HEK293T (cell line): ENCODE measurements around the gene KCMF1.

Source experiments
- CTCF ChIA-PET: fragments of 350-600 bp; formaldehyde crosslinking; extraction: SDS; loops from one replicate; lab custom pipeline; 2021; ENCODE audit warnings: antibody characterized with exemption, inconsistent platforms; lab: Yijun Ruan, JAX
- POLR2A ChIA-PET: fragments of 350-600 bp; formaldehyde crosslinking; extraction: SDS; loops from one replicate; lab custom pipeline; 2020; ENCODE audit warnings: antibody characterized with exemption, inconsistent platforms; lab: Yijun Ruan, JAX
- DNase-seq: peaks from one replicate; pipeline ENCODE4 v3.0.0; 2012; ENCODE audit warnings: mixed read lengths; ENCODE audit errors: extremely low spot score
- ARNT ChIP-seq: fragments of 450-650 bp; IDR thresholded peaks from 2 replicates; pipeline ENCODE4 v1.6.1; 2017; ENCODE audit warnings: mild to moderate bottlenecking
- BHLHE40 ChIP-seq: fragments of 450-650 bp; IDR thresholded peaks from 2 replicates; pipeline ENCODE4 v1.6.1; 2016; ENCODE audit warnings: mild to moderate bottlenecking, moderate library complexity, borderline replicate concordance
- CTBP1 ChIP-seq: fragments of 450-650 bp; IDR thresholded peaks from 2 replicates; pipeline ENCODE4 v1.6.1; 2016; ENCODE audit warnings: borderline replicate concordance
- ELF4 ChIP-seq: fragments of 450-650 bp; IDR thresholded peaks from 2 replicates; pipeline ENCODE4 v1.6.1; 2017; ENCODE audit warnings: antibody characterized with exemption
- FOXA1 ChIP-seq: fragments of 450-650 bp; IDR thresholded peaks from 2 replicates; pipeline ENCODE4 v1.6.1; 2016; ENCODE audit warnings: mild to moderate bottlenecking
- FOXK2 ChIP-seq: fragments of 450-650 bp; IDR thresholded peaks from 2 replicates; pipeline ENCODE4 v1.6.1; 2016; ENCODE audit warnings: mild to moderate bottlenecking
- FOXM1 ChIP-seq: fragments of 450-650 bp; IDR thresholded peaks from 2 replicates; pipeline ENCODE4 v1.6.1; 2017; ENCODE audit warnings: mild to moderate bottlenecking, borderline replicate concordance
- HDGF ChIP-seq: fragments of 450-650 bp; IDR thresholded peaks from 2 replicates; pipeline ENCODE4 v1.6.1; 2017; ENCODE audit warnings: antibody characterized with exemption, borderline replicate concordance
- L3MBTL2 ChIP-seq: fragments of 450-650 bp; conservative IDR thresholded peaks from 2 replicates; pipeline ENCODE4 v1.6.1; 2016; ENCODE audit warnings: mild to moderate bottlenecking
- LEF1 ChIP-seq: fragments of 450-650 bp; IDR thresholded peaks from 2 replicates; pipeline ENCODE4 v1.6.1; 2017; ENCODE audit warnings: mild to moderate bottlenecking, borderline replicate concordance
- NFRKB ChIP-seq: fragments of 450-650 bp; IDR thresholded peaks from 2 replicates; pipeline ENCODE4 v1.6.1; 2016; ENCODE audit warnings: mild to moderate bottlenecking, moderate library complexity
- PKNOX1 ChIP-seq: fragments of 450-650 bp; IDR thresholded peaks from 2 replicates; pipeline ENCODE4 v1.6.1; 2016
- SP1 ChIP-seq: fragments of 450-650 bp; IDR thresholded peaks from 2 replicates; pipeline ENCODE4 v1.6.1; 2017
- SUZ12 ChIP-seq: fragments of 450-650 bp; IDR thresholded peaks from 2 replicates; pipeline ENCODE4 v1.6.1; 2016; ENCODE audit warnings: mild to moderate bottlenecking
- TARDBP ChIP-seq: fragments of 450-650 bp; IDR thresholded peaks from 2 replicates; pipeline ENCODE4 v1.6.1; 2016
- ZNF384 ChIP-seq: fragments of 450-650 bp; IDR thresholded peaks from 2 replicates; pipeline ENCODE4 v1.6.1; 2016

KCMF1 gene

GRCh38 chr2:84958135-84959059 is 12.6 kb upstream of the KCMF1 start:
- peak; percentile 37 for DNase-seq
- ChIA-PET CTCF (interaction anchor here (0.5 to 2.4 kb wide), 4 partner anchors 19 to 59 kb away, joined by 3 to 12 read pairs (median 4); no protein-coding TSS in a partner anchor), POLR2A (interaction anchor here (0.6 to 2.7 kb wide), 6 partner anchors 12 to 200 kb away, joined by 3 to 11 read pairs (median 4); partner anchors contain the start of gene KCMF1)
- TF ChIP-seq BHLHE40, result no peak
- TF ChIP-seq FOXA1, result no peak
- peak; percentile 11; the same call in 1 of the 2 replicates for TF ChIP-seq CTBP1
- TF ChIP-seq ARNT, result no peak
- no peak for TF ChIP-seq NFRKB
- no peak for TF ChIP-seq TARDBP
- TF ChIP-seq LEF1, result no peak
- TF ChIP-seq ZNF384, result no peak

GRCh38 chr2:84959095-84959565 is 11.8 kb upstream of the KCMF1 start:
- POLR2A ChIA-PET, result interaction anchor here (0.8 to 2.7 kb wide), 4 partner anchors 12 to 33 kb away, joined by 3 to 11 read pairs (median 6); partner anchors contain the start of gene KCMF1
- no peak for DNase-seq
- CTCF ChIA-PET, result interaction anchor here (0.5 to 2.4 kb wide), 3 partner anchors 18 to 58 kb away, joined by 3 to 12 read pairs (median 4); no protein-coding TSS in a partner anchor
- TF ChIP-seq TARDBP (no peak), L3MBTL2 (no peak), FOXM1 (no peak), ELF4 (no peak), SUZ12 (no peak), SP1 (no peak), FOXA1 (no peak), ARNT (no peak), HDGF (no peak), FOXK2 (no peak), BHLHE40 (no peak), NFRKB (no peak)

GRCh38 chr2:84959566-84960506 is 11.1 kb upstream of the KCMF1 start:
- CTCF ChIA-PET, result interaction anchor here (0.5 to 2.4 kb wide), 3 partner anchors 34 to 325 kb away, joined by 3 to 12 read pairs (median 3); no protein-coding TSS in a partner anchor
- no peak for TF ChIP-seq FOXM1
- peak; percentile 54; the same call in 1 of the 2 replicates for TF ChIP-seq ZNF384
- no peak for TF ChIP-seq TARDBP
- TF ChIP-seq FOXK2, result no peak
- POLR2A ChIA-PET, result interaction anchor here (2.7 kb wide), 2 partner anchors 11 to 33 kb away, joined by 7 to 11 read pairs; partner anchors contain the start of gene KCMF1
- no peak for DNase-seq

GRCh38 chr2:84962917-84963316 is 8.0 kb upstream of the KCMF1 start:
- ChIA-PET CTCF (no interaction called here), POLR2A (no interaction called here)
- no peak for DNase-seq

GRCh38 chr2:84963323-84963691 is 7.7 kb upstream of the KCMF1 start:
- no peak for DNase-seq
- ChIA-PET POLR2A (no interaction called here), CTCF (no interaction called here)
- TF ChIP-seq NFRKB (no peak), CTBP1 (no peak), FOXK2 (no peak), FOXA1 (no peak)

More at GRCh38 chr2:84962917-84963316, 8.0 kb upstream of the KCMF1 start:
- no peak for TF ChIP-seq ARNT
- no peak for TF ChIP-seq FOXA1
- TF ChIP-seq FOXK2, result no peak
- no peak for TF ChIP-seq L3MBTL2

- TF ChIP-seq LEF1 (no peak), ELF4 (no peak), ARNT (no peak), HDGF (no peak), SP1 (no peak), TARDBP (no peak), FOXM1 (no peak), FOXK2 (no peak), CTBP1 (no peak), FOXA1 (no peak), ZNF384 (no peak), BHLHE40 (no peak), L3MBTL2 (no peak), SUZ12 (no peak), PKNOX1 (no peak), NFRKB (no peak)
- POLR2A ChIA-PET, result no interaction called here
- no peak for DNase-seq
- CTCF ChIA-PET, result no interaction called here
Measured at GRCh38 chr2:84963692-84964405, 7.1 kb upstream of the KCMF1 start.
